Activated naive CD8-positive, alpha-beta T cell treated with anti-CD3 and anti-CD28 coated beads, Interleukin-2, amount 10 ng/mL, durations not matched to agents 7 days and 5 days (primary cell): ENCODE results near the gene STK35. TPM values are rescaled to one million over a fixed set of nuclear protein-coding genes. Genes with fewer than 3 reads are reported as not detected.

ENCODE experiments used
- ATAC-seq: fragments of 150-1000 bp; cut with Tn5 transposase; one replicate; pipeline ENCODE4 v1.10.0; 2021; ENCODE audit warnings: low read depth, moderate library complexity
- POLR2A ChIA-PET: fragments of 350-600 bp; sonication (Branson Sonifier 250); formaldehyde crosslinking; loops from one replicate; lab custom pipeline; 2021; ENCODE audit warnings: antibody characterized with exemption; lab: Charles Lee
- DNase-seq: peaks from one replicate; pipeline ENCODE4 v3.0.0; 2021
- H3K27ac Mint-ChIP-seq: one replicate; pipeline ENCODE4 v1.8.0; 2022; ENCODE audit warnings: mild to moderate bottlenecking, mixed read lengths
- H3K27me3 Mint-ChIP-seq: one replicate; pipeline ENCODE4 v1.8.0; 2022; ENCODE audit warnings: mild to moderate bottlenecking, moderate library complexity, mixed read lengths
- H3K36me3 Mint-ChIP-seq: one replicate; pipeline ENCODE4 v1.8.0; 2021; ENCODE audit warnings: mild to moderate bottlenecking, mixed read lengths
- H3K4me1 Mint-ChIP-seq: one replicate; pipeline ENCODE4 v1.8.0; 2021; ENCODE audit warnings: mixed read lengths
- H3K4me3 Mint-ChIP-seq: one replicate; pipeline ENCODE4 v1.8.0; 2022; ENCODE audit warnings: mild to moderate bottlenecking, moderate library complexity, mixed read lengths
- H3K9me3 Mint-ChIP-seq: one replicate; pipeline ENCODE4 v1.8.0; 2021; ENCODE audit warnings: mixed read lengths
- total RNA-seq, 2 experiments: library from RNA; stranded (reverse); gene quantifications; one replicate each; pipeline ENCODE4 v1.2.3, GENCODE V29; 2021

STK35 gene
- total RNA-seq, 2 experiments from 2014 or later: 17.0 to 18.6 TPM

DNA sequence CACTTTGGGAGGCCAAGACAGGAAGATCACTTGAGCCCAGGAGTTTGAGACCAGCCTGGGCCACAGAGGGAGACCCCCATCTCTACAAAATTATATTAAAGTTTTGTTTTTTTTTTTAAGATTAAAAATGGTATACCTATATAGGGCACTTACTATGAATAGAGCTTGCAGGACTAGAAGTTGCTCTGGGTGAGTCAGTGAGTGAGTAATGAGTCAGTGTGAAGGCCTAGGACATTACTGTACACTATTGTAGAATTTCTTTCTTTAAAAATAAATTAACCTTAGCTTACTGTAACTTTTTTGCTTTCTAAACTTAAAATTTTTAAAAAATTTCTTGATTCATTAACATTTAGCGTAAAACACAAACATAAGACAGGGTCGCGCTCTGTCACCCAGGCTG is 29.7 kb downstream of the STK35 start:
- peaks cover 3% of the 10 kb centered on the region for H3K36me3 Mint-ChIP-seq
- H3K4me1 Mint-ChIP-seq: peaks cover 17% of the 10 kb centered on the region
- no peak for DNase-seq
- ATAC-seq: no peak
- H3K9me3 Mint-ChIP-seq: no peaks in the 10 kb centered on the region
- H3K27me3 Mint-ChIP-seq: no peaks in the 10 kb centered on the region
- H3K27ac Mint-ChIP-seq: no peak overlapping the region
- H3K4me3 Mint-ChIP-seq: no peak overlapping the region
- POLR2A ChIA-PET: no interaction called here

DNA sequence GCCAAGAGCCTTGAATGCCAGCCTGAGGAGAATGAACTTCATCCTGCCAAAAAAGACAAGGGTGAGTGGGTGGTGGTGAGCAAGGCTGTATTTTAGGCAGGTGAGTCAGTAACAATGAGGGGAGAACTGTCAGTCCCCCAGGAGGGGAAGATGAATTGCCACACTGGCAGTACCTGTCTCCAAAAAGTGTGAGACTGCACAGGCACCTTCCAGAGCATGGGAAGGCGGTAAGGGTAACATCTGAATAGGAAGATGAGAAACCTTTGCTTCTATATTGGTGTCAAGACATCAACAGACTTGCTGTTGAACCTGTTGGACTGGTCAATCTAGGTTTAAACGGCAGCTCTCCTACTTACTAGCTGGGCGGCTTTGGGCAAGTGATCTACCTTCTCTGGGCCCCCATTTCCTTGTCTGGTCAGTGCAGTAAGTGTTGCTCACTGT is 30.9 kb downstream of the STK35 start:
- Mint-ChIP-seq H3K27me3 (no peaks in the 10 kb centered on the region), H3K4me1 (peaks cover 13% of the 10 kb centered on the region), H3K9me3 (no peaks in the 10 kb centered on the region), H3K36me3 (peaks cover 5% of the 10 kb centered on the region), H3K4me3 (no peak overlapping the region), H3K27ac (no peak overlapping the region)
- ATAC-seq (no peak), DNase-seq (no peak)
- POLR2A ChIA-PET: interaction anchor here (1.6 kb wide), 1 partner anchor 30 kb away, joined by 9 read pairs; no protein-coding TSS in a partner anchor

DNA sequence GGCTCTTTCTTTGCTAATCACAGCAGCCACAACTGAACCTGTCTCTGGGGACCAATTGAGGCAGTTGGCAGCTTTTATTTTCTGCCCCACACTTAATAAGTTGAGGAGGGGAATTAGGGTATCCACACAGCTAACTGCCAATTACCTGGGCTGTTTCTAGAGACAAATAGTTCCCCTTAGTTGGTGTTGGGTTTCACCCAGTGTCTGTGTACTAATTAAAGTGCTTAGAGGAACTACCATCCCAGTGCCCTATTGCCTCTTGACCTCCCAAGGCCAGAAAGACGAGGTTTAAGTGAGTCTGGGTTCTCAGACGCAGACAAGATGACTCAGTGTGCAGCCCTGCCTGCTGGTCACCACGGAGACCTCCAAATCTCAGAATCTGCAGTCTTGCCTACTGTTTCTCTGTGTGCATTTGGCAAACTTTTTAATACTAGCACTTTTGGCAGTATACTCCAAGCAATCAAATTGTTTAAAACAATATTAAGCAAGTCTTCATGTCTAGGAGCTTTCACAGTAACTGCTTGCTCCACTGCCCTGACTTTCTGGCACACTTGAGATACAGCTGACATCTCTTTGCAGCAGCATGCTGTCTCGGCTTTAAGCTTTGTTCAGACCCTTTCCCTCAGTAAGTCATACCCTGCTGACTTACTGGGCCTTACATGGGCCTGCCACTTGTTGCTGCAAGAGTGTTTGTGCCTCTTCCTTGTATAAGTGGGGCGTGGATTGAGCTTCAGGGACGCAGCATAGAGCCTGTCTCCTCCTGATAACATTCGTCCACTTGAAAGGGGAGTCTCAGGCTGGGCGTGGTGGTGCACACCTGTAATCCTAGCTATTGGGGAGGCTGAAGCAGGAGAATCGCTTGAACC is 31.9 kb downstream of the STK35 start:
- POLR2A ChIA-PET: interaction anchor here (1.6 kb wide), 1 partner anchor 31 kb away, joined by 9 read pairs; no protein-coding TSS in a partner anchor
- ATAC-seq: no peak
- H3K9me3 Mint-ChIP-seq: no peaks in the 10 kb centered on the region

DNA sequence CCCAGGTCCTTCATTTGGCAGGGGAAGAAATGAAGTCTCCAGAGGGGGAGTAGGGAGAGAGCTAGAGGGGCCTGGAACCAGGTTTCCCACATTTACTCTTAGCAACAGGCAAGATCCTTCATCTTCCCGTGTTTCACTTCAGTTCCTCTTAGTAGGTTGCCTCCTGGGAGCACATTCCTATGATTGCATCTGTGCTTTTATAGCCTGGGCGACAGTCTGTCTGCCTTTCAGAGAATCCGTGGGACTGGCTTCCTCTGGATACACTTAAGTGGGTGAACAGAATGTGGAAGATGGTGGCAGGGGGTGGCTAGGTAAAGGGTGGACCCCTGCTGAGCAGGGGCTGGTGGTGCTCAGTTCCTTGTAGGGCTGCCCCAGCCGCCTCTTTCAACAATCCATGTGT is 33.4 kb downstream of the STK35 start:
- Mint-ChIP-seq H3K9me3 (no peaks in the 10 kb centered on the region), H3K4me3 (no peak overlapping the region), H3K27ac (no peak overlapping the region), H3K36me3 (peaks cover 4% of the 10 kb centered on the region), H3K4me1 (peaks cover 5% of the 10 kb centered on the region), H3K27me3 (no peaks in the 10 kb centered on the region)
- ATAC-seq (no peak), DNase-seq (no peak)
- POLR2A ChIA-PET: interaction anchor here (0.6 kb wide), 1 partner anchor 85 kb away, joined by 10 read pairs; no protein-coding TSS in a partner anchor

More for the DNA sequence above, 31.9 kb downstream of the STK35 start:
- H3K36me3 Mint-ChIP-seq: peaks cover 5% of the 10 kb centered on the region
- H3K27me3 Mint-ChIP-seq: no peaks in the 10 kb centered on the region
- no peak overlapping the region for H3K27ac Mint-ChIP-seq
- H3K4me3 Mint-ChIP-seq: no peak overlapping the region
- no peak for DNase-seq
- peaks cover 7% of the 10 kb centered on the region for H3K4me1 Mint-ChIP-seq

DNA sequence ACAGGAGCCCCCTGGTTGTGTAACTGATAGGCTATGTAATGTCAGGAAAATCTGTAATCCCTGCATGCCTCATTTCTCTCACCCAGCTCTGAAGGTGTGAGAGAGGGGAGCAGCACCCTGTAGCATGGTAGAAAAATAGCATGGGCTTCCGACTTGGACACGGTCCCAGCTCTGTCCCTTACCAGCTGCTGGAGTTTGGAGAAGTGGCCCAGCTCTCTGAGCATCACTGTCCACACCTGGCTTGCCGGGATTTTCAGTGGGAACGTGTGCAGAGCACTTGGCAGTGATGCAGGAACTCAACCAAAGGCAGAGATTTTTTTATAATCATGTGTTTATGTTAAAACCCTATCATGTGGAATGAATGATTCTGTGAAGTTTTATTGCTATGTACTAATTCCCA is 34.6 kb downstream of the STK35 start:
- POLR2A ChIA-PET: no interaction called here
- peaks cover 7% of the 10 kb centered on the region for H3K4me1 Mint-ChIP-seq
- no peak overlapping the region for H3K4me3 Mint-ChIP-seq
- ATAC-seq (no peak), DNase-seq (no peak)
- H3K27me3 Mint-ChIP-seq: no peaks in the 10 kb centered on the region
- no peak overlapping the region for H3K27ac Mint-ChIP-seq
- no peaks in the 10 kb centered on the region for H3K9me3 Mint-ChIP-seq
- H3K36me3 Mint-ChIP-seq: peaks cover 4% of the 10 kb centered on the region

DNA sequence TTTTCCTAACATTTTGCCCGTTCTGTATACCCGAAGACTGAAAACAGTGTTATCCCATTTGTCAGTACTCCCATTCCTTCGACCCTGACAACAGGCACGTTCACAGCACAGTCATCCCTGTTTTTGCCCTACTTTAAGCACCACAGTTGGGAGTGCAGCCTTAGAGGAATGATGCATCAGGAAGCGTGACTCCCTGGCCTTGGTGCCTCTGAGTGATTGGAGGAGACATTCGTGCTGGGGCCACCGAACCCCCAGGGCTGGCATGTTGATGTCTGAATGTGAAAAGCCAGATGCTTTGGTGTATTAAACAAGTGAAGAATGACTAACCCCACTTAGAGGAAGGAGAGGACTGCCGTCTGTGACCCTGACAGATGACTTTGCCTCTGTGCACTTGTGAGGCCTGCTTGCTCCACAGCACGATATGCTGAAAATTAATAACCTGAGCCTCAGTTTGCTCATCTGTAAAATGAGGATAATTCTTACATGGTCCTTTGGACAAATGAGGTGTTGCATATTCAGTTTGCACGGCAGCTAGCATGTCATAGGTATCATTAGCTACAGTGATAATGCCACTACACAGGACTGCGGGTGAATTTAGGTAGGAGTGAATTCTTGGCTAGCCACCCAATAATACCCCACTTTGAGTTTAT is 36.0 kb downstream of the STK35 start:
- Mint-ChIP-seq H3K9me3 (no peaks in the 10 kb centered on the region), H3K27me3 (no peaks in the 10 kb centered on the region), H3K4me3 (no peak overlapping the region), H3K36me3 (peaks cover 3% of the 10 kb centered on the region), H3K27ac (no peak overlapping the region), H3K4me1 (peaks cover 12% of the 10 kb centered on the region)
- POLR2A ChIA-PET: no interaction called here
- DNase-seq (no peak), ATAC-seq (no peak)

DNA sequence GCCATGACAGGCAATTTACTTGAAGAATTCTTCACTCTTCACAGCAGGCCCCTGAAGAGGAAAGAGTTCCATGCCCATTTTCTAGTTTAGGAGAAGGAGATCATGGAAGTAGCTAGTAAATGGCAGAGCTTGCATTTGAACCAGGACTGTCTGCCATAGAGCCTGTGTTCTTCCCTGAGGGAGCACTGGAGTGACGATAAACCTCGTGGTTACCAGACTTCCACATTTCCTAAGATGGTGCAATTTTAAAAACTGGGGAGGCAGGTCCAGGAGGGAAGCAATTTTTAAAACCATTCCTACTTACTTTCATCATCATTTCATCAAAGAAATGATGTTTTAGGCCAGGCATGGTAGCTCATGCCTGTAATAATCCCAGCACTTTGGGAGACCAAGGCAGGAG is 36.8 kb downstream of the STK35 start:
- no peak overlapping the region for H3K27ac Mint-ChIP-seq
- peaks cover 3% of the 10 kb centered on the region for H3K36me3 Mint-ChIP-seq
- no peaks in the 10 kb centered on the region for H3K27me3 Mint-ChIP-seq
- H3K4me1 Mint-ChIP-seq: peaks cover 12% of the 10 kb centered on the region
- POLR2A ChIA-PET: no interaction called here
- DNase-seq (no peak), ATAC-seq (no peak)
- no peak overlapping the region for H3K4me3 Mint-ChIP-seq
- H3K9me3 Mint-ChIP-seq: no peaks in the 10 kb centered on the region

DNA sequence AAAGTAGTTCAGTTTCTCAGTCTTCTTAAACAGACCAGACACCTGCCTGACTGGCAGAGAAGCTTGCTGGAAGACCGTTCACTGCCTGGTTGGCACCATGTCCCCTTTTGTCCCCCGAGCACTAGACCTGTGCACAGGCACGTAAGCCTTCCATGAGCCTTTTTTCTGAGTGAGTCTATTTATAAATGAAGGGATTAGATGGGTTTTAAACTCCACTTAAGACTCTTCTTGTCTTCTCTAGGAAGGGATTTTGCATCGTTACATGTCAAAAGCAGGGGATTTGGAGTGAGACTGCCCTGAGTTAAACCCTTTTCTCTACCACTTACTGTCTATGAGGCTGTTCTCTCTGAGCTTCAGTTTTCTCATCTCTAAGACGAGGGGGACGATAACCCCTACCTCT is 37.6 kb downstream of the STK35 start:
- POLR2A ChIA-PET: no interaction called here

DNA sequence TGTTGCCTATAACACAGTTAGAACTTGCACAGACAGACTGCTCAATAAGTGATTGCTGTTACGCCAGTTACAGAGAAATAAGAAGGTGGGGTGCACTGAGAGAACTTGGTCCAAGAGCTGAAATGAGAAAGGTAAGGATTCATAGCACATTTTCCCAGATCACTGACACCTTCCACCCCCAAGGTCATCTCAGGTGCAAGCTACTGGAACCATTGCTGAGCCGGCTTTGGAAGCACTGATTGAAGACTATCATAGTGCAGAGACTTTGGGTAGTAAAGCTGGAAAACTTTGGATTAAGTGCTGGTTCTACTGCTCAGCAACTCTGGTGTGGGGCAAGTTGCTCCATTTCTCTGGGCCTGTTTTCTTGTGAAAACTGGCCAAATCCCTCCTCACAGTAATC is 38.1 kb downstream of the STK35 start:
- POLR2A ChIA-PET: no interaction called here
- no peak for DNase-seq
- Mint-ChIP-seq H3K27me3 (no peaks in the 10 kb centered on the region), H3K4me1 (peaks cover 12% of the 10 kb centered on the region), H3K27ac (no peak overlapping the region), H3K4me3 (no peak overlapping the region), H3K36me3 (peaks cover 3% of the 10 kb centered on the region), H3K9me3 (no peaks in the 10 kb centered on the region)
- ATAC-seq: no peak

More for the DNA sequence above, 37.6 kb downstream of the STK35 start:
- Mint-ChIP-seq H3K27me3 (no peaks in the 10 kb centered on the region), H3K9me3 (no peaks in the 10 kb centered on the region), H3K4me3 (no peak overlapping the region), H3K27ac (no peak overlapping the region), H3K36me3 (peaks cover 3% of the 10 kb centered on the region), H3K4me1 (peaks cover 12% of the 10 kb centered on the region)
- ATAC-seq (no peak), DNase-seq (no peak)

DNA sequence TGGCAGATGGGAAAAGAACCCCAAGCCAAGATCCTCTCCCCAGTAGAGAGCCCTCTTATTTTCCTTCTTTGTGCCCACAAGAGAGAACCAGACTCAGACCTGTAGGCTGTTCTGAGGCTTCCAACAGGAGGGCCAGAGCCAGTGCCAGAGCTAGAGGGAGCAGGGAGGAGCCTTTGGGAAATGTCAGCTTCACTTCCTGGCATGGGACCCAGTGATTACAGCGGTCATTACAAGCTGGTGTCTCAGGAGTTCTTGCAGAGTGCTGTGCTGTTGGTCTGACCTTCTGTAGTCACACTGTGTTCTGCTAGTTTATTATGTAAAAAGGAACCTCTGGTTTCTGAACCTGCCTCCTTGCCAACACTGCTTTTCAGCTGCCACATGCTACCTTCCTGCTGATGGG is 38.9 kb downstream of the STK35 start:
- H3K4me3 Mint-ChIP-seq: no peak overlapping the region
- no peaks in the 10 kb centered on the region for H3K9me3 Mint-ChIP-seq
- POLR2A ChIA-PET: no interaction called here
- H3K36me3 Mint-ChIP-seq: peaks cover 3% of the 10 kb centered on the region
- no peak for ATAC-seq
- H3K27ac Mint-ChIP-seq: no peak overlapping the region
- H3K27me3 Mint-ChIP-seq: no peaks in the 10 kb centered on the region
- DNase-seq: no peak
- peaks cover 12% of the 10 kb centered on the region for H3K4me1 Mint-ChIP-seq

DNA sequence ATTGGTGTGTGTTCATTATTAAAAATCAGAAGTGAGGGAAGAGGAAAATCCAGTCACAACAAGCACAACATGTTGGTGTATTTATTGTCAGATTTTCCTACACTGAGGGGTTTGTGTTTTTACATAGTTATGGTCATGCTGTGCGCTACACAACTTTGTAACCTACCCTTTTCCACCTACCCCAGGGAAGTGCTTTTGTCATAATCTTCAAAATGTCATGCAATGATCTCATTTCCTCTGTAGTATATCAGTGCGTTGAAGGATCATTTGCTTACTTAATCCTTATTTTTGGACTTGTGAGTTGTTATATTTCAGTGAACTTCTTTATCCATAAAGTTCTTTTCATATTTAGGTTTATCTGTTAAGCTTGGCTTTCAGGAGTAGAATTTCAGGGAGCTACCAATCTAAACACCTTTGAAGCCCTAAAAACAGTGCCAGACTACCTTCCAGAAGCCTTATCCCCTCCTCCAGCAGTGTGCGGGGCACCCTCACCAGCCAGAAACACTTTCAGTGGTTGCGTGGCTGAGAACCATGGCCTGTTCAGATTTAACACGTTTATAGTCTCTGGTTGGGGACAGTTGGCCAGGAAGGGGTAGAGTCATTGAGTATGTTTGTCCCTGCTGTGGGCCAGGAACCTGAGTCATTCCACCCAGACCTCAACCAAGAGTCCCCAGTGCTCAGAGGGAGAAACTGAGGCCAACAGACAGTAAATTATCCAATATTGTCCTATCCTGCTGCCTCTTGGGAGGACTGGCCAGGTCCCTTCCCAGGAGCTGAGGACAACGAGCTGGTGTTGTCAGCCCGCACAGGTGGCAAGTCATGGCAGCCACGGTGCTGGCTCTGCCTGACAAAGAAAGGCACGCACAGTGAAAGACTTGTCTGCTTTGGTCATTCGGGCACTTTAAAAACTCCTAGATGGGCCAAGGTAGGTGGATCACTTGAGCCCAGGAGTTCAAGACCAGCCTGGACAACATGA is 40.3 kb downstream of the STK35 start:
- Mint-ChIP-seq H3K27ac (no peak overlapping the region), H3K4me3 (no peak overlapping the region), H3K4me1 (peaks cover 12% of the 10 kb centered on the region), H3K27me3 (no peaks in the 10 kb centered on the region), H3K36me3 (peaks cover 3% of the 10 kb centered on the region), H3K9me3 (no peaks in the 10 kb centered on the region)
- ATAC-seq (no peak), DNase-seq (no peak)
- POLR2A ChIA-PET: no interaction called here

DNA sequence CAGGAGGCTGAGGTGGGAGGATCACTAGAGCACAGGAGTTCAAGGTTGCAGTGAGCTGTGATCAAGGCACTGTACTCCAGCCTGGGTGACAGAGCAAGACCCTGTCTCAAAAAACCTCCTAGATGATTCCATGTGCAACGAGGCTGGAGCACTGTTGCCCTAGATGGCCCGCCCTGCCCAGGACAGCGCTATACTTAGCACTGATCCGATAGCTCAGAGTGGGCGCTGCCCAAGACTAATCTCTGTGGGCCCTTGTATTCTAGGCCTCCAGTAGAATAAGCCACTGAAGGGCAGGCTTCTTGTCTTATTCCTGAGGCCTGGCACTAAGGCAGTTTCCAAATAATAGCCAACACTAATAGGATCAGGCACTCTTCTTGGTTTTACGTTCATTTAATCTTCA is 41.0 kb downstream of the STK35 start:
- no peaks in the 10 kb centered on the region for H3K36me3 Mint-ChIP-seq
- no peak overlapping the region for H3K4me3 Mint-ChIP-seq
- DNase-seq (no peak), ATAC-seq (no peak)
- H3K27me3 Mint-ChIP-seq: no peaks in the 10 kb centered on the region
- H3K9me3 Mint-ChIP-seq: no peaks in the 10 kb centered on the region
- H3K27ac Mint-ChIP-seq: no peak overlapping the region
- peaks cover 12% of the 10 kb centered on the region for H3K4me1 Mint-ChIP-seq
- POLR2A ChIA-PET: no interaction called here

DNA sequence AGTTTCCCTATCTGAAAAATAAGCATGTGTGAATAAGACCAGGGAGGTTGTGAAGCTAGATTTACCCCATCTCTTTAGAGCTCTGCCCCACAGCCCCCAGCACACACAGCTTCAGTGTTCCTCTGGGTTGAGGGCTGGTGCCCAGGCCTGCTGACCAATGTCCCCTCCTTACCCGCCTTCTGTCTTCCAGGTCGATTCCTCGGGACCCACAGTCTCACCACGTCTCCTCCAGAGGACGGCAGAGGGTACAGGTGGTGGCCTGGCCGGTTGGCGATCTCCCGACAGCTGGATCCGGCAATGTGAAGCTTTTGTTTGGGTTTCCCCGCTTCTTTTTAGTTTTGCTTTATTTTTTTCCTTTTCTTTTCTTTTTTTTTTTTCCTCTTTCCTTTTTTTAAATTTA is 42.0 kb downstream of the STK35 start:
- no peak for ATAC-seq
- Mint-ChIP-seq H3K4me3 (no peak overlapping the region), H3K36me3 (no peaks in the 10 kb centered on the region), H3K9me3 (no peaks in the 10 kb centered on the region), H3K27me3 (no peaks in the 10 kb centered on the region), H3K4me1 (peaks cover 12% of the 10 kb centered on the region), H3K27ac (no peak overlapping the region)
- no peak for DNase-seq
- POLR2A ChIA-PET: no interaction called here
